ENCODE results near the gene TESK2. TPM values are rescaled to one million over a fixed set of nuclear protein-coding genes. Genes with fewer than 3 reads are reported as not detected.

Gene TESK2
- total and polyA plus RNA-seq, 4 donors, result 3.8 to 8.1 (median 5.0) TPM

GRCh38 chr1:45458894-45459293, 32.1 kb downstream of the TESK2 start:
- 84 to 93% methylated on average over 2 of the region's 2 CpGs for WGBS, 2 donors
- ATAC-seq (ENCODE audit: low FRiP score) (no peak), DNase-seq (no peak)
- Histone ChIP-seq H3K9me3 (ENCODE audit: control insufficient read depth, low read length) (no peaks in the 10 kb centered on the region), H3K27me3 (ENCODE audit: control insufficient read depth in 1 of 2, insufficient read depth in 2 of 2, low read length in 1 of 2) (no peaks in the 10 kb centered on the region), H3K4me1 (ENCODE audit: control insufficient read depth in 1 of 2, insufficient read depth in 2 of 2, low read length in 2 of 2) (peaks cover 0 to 4% of the 10 kb centered on the region in 2 donors), H3K27ac (ENCODE audit: low read depth in 1 of 2, low read length in 2 of 2) (no peak overlapping the region), H3K4me3 (ENCODE audit: low read length in 2 of 2) (no peak overlapping the region), H3K36me3 (ENCODE audit: control insufficient read depth in 1 of 2, insufficient read depth in 2 of 2, low read length in 1 of 2) (no peaks in the 10 kb centered on the region)
- intact Hi-C loops (cut with DNase I), result no loop called here

DNA sequence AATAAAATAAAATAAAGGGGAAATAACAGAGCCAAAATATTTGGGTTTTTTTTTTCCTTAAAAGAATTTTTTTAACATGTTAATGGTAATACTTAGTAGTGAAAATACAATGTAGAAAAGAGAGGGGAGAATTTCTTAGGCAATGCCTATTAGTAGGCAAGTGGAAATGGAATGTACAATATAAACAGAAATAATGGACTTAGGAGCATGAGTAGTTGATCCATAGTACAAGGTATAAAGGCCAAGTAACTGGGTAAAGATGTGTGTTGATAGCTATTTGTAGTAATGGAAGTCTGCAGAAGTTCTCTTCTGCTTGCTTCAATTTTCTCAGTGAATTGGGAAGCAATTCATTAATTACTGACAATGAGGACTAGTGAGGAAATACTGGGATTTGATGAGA, 34.4 kb downstream of the TESK2 start:
- intact Hi-C loops (cut with DNase I), result no loop called here
- Histone ChIP-seq H3K4me3 (ENCODE audit: low read length in 2 of 2) (no peak overlapping the region), H3K4me1 (ENCODE audit: control insufficient read depth in 1 of 2, insufficient read depth in 2 of 2, low read length in 2 of 2) (peaks cover 0 to 4% of the 10 kb centered on the region in 2 donors), H3K36me3 (ENCODE audit: control insufficient read depth in 1 of 2, insufficient read depth in 2 of 2, low read length in 1 of 2) (no peaks in the 10 kb centered on the region), H3K27me3 (ENCODE audit: control insufficient read depth in 1 of 2, insufficient read depth in 2 of 2, low read length in 1 of 2) (no peaks in the 10 kb centered on the region), H3K9me3 (ENCODE audit: control insufficient read depth, low read length) (no peaks in the 10 kb centered on the region), H3K27ac (ENCODE audit: low read depth in 1 of 2, low read length in 2 of 2) (no peak overlapping the region)
- DNase-seq (no peak), ATAC-seq (ENCODE audit: low FRiP score) (no peak)

GRCh38 chr1:45455162-45455561, 35.8 kb downstream of the TESK2 start:
- no peak for ATAC-seq (ENCODE audit: low FRiP score)
- Histone ChIP-seq H3K36me3 (ENCODE audit: control insufficient read depth in 1 of 2, insufficient read depth in 2 of 2, low read length in 1 of 2) (no peaks in the 10 kb centered on the region), H3K27me3 (ENCODE audit: control insufficient read depth in 1 of 2, insufficient read depth in 2 of 2, low read length in 1 of 2) (no peaks in the 10 kb centered on the region), H3K4me1 (ENCODE audit: control insufficient read depth in 1 of 2, insufficient read depth in 2 of 2, low read length in 2 of 2) (peaks cover 0 to 4% of the 10 kb centered on the region in 2 donors), H3K4me3 (ENCODE audit: low read length in 2 of 2) (no peak overlapping the region), H3K9me3 (ENCODE audit: control insufficient read depth, low read length) (no peaks in the 10 kb centered on the region), H3K27ac (ENCODE audit: low read depth in 1 of 2, low read length in 2 of 2) (no peak overlapping the region)
- intact Hi-C loops (cut with DNase I), result no loop called here
- 84 to 90% methylated on average over 4 of the region's 4 CpGs for WGBS, 2 donors
- no peak for DNase-seq

GRCh38 chr1:45454464-45454863, 36.5 kb downstream of the TESK2 start:
- Histone ChIP-seq H3K4me1 (ENCODE audit: control insufficient read depth in 1 of 2, insufficient read depth in 2 of 2, low read length in 2 of 2) (no peaks in the 10 kb centered on the region), H3K36me3 (ENCODE audit: control insufficient read depth in 1 of 2, insufficient read depth in 2 of 2, low read length in 1 of 2) (no peaks in the 10 kb centered on the region), H3K27me3 (ENCODE audit: control insufficient read depth in 1 of 2, insufficient read depth in 2 of 2, low read length in 1 of 2) (no peaks in the 10 kb centered on the region), H3K4me3 (ENCODE audit: low read length in 2 of 2) (no peak overlapping the region), H3K27ac (ENCODE audit: low read depth in 1 of 2, low read length in 2 of 2) (no peak overlapping the region), H3K9me3 (ENCODE audit: control insufficient read depth, low read length) (no peaks in the 10 kb centered on the region)
- intact Hi-C loops (cut with DNase I), result no loop called here
- WGBS, 2 donors, result 95% methylated on average over 4 of the region's 4 CpGs
- DNase-seq (no peak), ATAC-seq (ENCODE audit: low FRiP score) (no peak)

DNA sequence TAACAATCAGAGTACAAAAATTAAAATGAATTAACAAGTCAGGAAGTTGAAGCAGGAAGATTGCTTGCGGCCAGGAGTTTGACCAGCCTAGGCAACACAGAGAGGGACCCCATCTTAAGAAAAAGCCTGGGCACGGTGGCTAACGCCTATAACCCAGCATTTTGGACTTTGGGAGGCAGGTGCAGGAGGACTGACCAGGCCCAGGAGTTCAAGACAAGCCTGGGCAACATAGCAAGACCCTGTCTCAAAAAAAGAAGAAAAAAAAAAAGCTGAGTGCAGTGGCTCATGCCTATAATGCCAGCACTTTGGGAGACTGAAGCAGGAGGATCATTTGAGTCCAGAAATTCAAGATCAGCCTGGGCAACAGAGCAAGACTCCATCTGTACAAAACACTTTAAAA, 38.5 kb downstream of the TESK2 start:
- 83 to 89% methylated on average over 3 of the region's 3 CpGs for WGBS, 2 donors
- H3K27ac ChIP-seq (ENCODE audit: low read depth in 1 of 2, low read length in 2 of 2), result no peak overlapping the region
- intact Hi-C loops (cut with DNase I), result no loop called here
- ATAC-seq (ENCODE audit: low FRiP score) (no peak), DNase-seq (no peak)
- H3K4me3 ChIP-seq (ENCODE audit: low read length in 2 of 2), result no peak overlapping the region
- no peaks in the 10 kb centered on the region for H3K9me3 ChIP-seq (ENCODE audit: control insufficient read depth, low read length)
- no peaks in the 10 kb centered on the region for H3K4me1 ChIP-seq (ENCODE audit: control insufficient read depth in 1 of 2, insufficient read depth in 2 of 2, low read length in 2 of 2)
- H3K27me3 ChIP-seq (ENCODE audit: control insufficient read depth in 1 of 2, insufficient read depth in 2 of 2, low read length in 1 of 2), result no peaks in the 10 kb centered on the region
- H3K36me3 ChIP-seq (ENCODE audit: control insufficient read depth in 1 of 2, insufficient read depth in 2 of 2, low read length in 1 of 2), result no peaks in the 10 kb centered on the region

- WGBS, 2 donors, result 94 to 99% methylated on average over 3 of the region's 3 CpGs
- H3K4me1 ChIP-seq (ENCODE audit: control insufficient read depth in 1 of 2, insufficient read depth in 2 of 2, low read length in 2 of 2), result no peaks in the 10 kb centered on the region
- no peaks in the 10 kb centered on the region for H3K9me3 ChIP-seq (ENCODE audit: control insufficient read depth, low read length)
- no peak overlapping the region for H3K27ac ChIP-seq (ENCODE audit: low read depth in 1 of 2, low read length in 2 of 2)
- no peaks in the 10 kb centered on the region for H3K27me3 ChIP-seq (ENCODE audit: control insufficient read depth in 1 of 2, insufficient read depth in 2 of 2, low read length in 1 of 2)
- no peaks in the 10 kb centered on the region for H3K36me3 ChIP-seq (ENCODE audit: control insufficient read depth in 1 of 2, insufficient read depth in 2 of 2, low read length in 1 of 2)
- intact Hi-C loops (cut with DNase I), result no loop called here
- DNase-seq (no peak), ATAC-seq (ENCODE audit: low FRiP score) (no peak)
- no peak overlapping the region for H3K4me3 ChIP-seq (ENCODE audit: low read length in 2 of 2)
Observed at GRCh38 chr1:45448357-45448756, 42.6 kb downstream of the TESK2 start.

- Histone ChIP-seq H3K27me3 (ENCODE audit: control insufficient read depth in 1 of 2, insufficient read depth in 2 of 2, low read length in 1 of 2) (no peaks in the 10 kb centered on the region), H3K27ac (ENCODE audit: low read depth in 1 of 2, low read length in 2 of 2) (no peak overlapping the region), H3K36me3 (ENCODE audit: control insufficient read depth in 1 of 2, insufficient read depth in 2 of 2, low read length in 1 of 2) (no peaks in the 10 kb centered on the region), H3K9me3 (ENCODE audit: control insufficient read depth, low read length) (no peaks in the 10 kb centered on the region), H3K4me1 (ENCODE audit: control insufficient read depth in 1 of 2, insufficient read depth in 2 of 2, low read length in 2 of 2) (no peaks in the 10 kb centered on the region), H3K4me3 (ENCODE audit: low read length in 2 of 2) (no peak overlapping the region)
- DNase-seq (no peak), ATAC-seq (ENCODE audit: low FRiP score) (no peak)
- 85 to 86% methylated on average over 1 of the region's 1 CpG for WGBS, 2 donors
- intact Hi-C loops (cut with DNase I), result no loop called here
Observed at GRCh38 chr1:45446950-45447672, 43.9 kb downstream of the TESK2 start.

DNA sequence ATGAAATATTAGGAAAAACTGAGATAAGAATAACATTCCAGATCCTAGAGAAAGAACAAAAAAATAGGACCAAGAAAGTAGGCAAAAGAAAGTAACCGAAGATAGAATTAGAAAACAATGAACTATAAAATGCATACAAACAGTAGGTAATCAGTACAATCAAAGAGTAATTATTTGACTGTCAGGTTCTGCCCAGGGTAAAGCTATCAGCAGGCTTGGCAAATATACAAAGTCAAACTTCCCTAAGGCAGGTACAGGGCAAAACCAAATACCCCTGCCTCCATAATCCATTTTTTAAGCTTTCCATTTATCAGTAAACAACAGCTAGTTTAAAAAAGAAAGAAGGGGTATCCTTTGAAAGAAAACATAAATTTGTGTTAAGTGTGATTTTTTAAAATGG, 44.4 kb downstream of the TESK2 start:
- Histone ChIP-seq H3K36me3 (ENCODE audit: control insufficient read depth in 1 of 2, insufficient read depth in 2 of 2, low read length in 1 of 2) (no peaks in the 10 kb centered on the region), H3K9me3 (ENCODE audit: control insufficient read depth, low read length) (no peaks in the 10 kb centered on the region), H3K4me1 (ENCODE audit: control insufficient read depth in 1 of 2, insufficient read depth in 2 of 2, low read length in 2 of 2) (no peaks in the 10 kb centered on the region), H3K4me3 (ENCODE audit: low read length in 2 of 2) (no peak overlapping the region), H3K27me3 (ENCODE audit: control insufficient read depth in 1 of 2, insufficient read depth in 2 of 2, low read length in 1 of 2) (no peaks in the 10 kb centered on the region), H3K27ac (ENCODE audit: low read depth in 1 of 2, low read length in 2 of 2) (no peak overlapping the region)
- intact Hi-C loops (cut with DNase I), result no loop called here
- no peak for ATAC-seq (ENCODE audit: low FRiP score)
- WGBS, 2 donors, result 83 to 87% methylated on average over 1 of the region's 1 CpG
- no peak for DNase-seq

- Histone ChIP-seq H3K9me3 (ENCODE audit: control insufficient read depth, low read length) (no peaks in the 10 kb centered on the region), H3K4me1 (ENCODE audit: control insufficient read depth in 1 of 2, insufficient read depth in 2 of 2, low read length in 2 of 2) (no peaks in the 10 kb centered on the region), H3K27me3 (ENCODE audit: control insufficient read depth in 1 of 2, insufficient read depth in 2 of 2, low read length in 1 of 2) (no peaks in the 10 kb centered on the region), H3K36me3 (ENCODE audit: control insufficient read depth in 1 of 2, insufficient read depth in 2 of 2, low read length in 1 of 2) (no peaks in the 10 kb centered on the region), H3K4me3 (ENCODE audit: low read length in 2 of 2) (no peak overlapping the region), H3K27ac (ENCODE audit: low read depth in 1 of 2, low read length in 2 of 2) (no peak overlapping the region)
- intact Hi-C loops (cut with DNase I), result no loop called here
- WGBS, 2 donors, result 89 to 93% methylated on average over 5 of the region's 5 CpGs
- ATAC-seq (ENCODE audit: low FRiP score) (no peak), DNase-seq (no peak)
Observed at GRCh38 chr1:45444609-45445131, 46.3 kb downstream of the TESK2 start.

All from aorta (tissue), 5 donors.